Smooth muscle cell (in vitro differentiated cells): ENCODE data around the gene OSBPL7. TPM values are rescaled to one million over a fixed set of nuclear protein-coding genes. Genes with fewer than 3 reads are reported as not detected.

ENCODE experiments used
- DNase-seq: peaks from one replicate; lab custom pipeline; 2025; ENCODE audit not compliant: unreplicated experiment; lab: John Stamatoyannopoulos, UW
- H2AFZ ChIP-seq: fragments of 200-600 bp; sonication (generic); 2 replicates; pipeline ENCODE4 v1.6.0; 2016; ENCODE audit warnings: antibody characterized with exemption, low read depth, mild to moderate bottlenecking
- H3F3A ChIP-seq: fragments of 200-600 bp; sonication (generic); 2 replicates; pipeline ENCODE4 v1.6.0; 2017; ENCODE audit warnings: antibody characterized with exemption, low read depth
- H3K27ac ChIP-seq: fragments of 200-600 bp; sonication (generic); 2 replicates; pipeline ENCODE4 v1.5.1; 2016; ENCODE audit warnings: low read depth, mild to moderate bottlenecking
- H3K27me3 ChIP-seq: fragments of 200-600 bp; sonication (generic); 2 replicates; pipeline ENCODE4 v1.6.1; 2016; ENCODE audit warnings: low read depth, mild to moderate bottlenecking
- H3K36me3 ChIP-seq: fragments of 200-600 bp; sonication (generic); 2 replicates; pipeline ENCODE4 v1.5.1; 2016; ENCODE audit warnings: low read depth
- H3K4me1 ChIP-seq: fragments of 200-600 bp; sonication (generic); 2 replicates; pipeline ENCODE4 v1.5.1; 2016; ENCODE audit warnings: low read depth
- H3K4me2 ChIP-seq: fragments of 200-600 bp; sonication (generic); 2 replicates; pipeline ENCODE4 v1.6.0; 2016; ENCODE audit warnings: mild to moderate bottlenecking
- H3K4me3 ChIP-seq: fragments of 200-600 bp; sonication (generic); 2 replicates; pipeline ENCODE4 v1.5.1; 2016; ENCODE audit warnings: mild to moderate bottlenecking
- H3K79me2 ChIP-seq: fragments of 200-600 bp; sonication (generic); 2 replicates; pipeline ENCODE4 v1.6.0; 2016; ENCODE audit warnings: low read depth, mild to moderate bottlenecking
- H3K9ac ChIP-seq: fragments of 200-600 bp; sonication (generic); 2 replicates; pipeline ENCODE4 v1.6.0; 2016; ENCODE audit warnings: low read depth
- H3K9me3 ChIP-seq: fragments of 200-600 bp; sonication (generic); replicated peaks from 2 replicates; pipeline ENCODE4 v1.5.1; 2016; ENCODE audit warnings: low read depth
- H4K20me1 ChIP-seq: fragments of 200-600 bp; sonication (generic); 2 replicates; pipeline ENCODE4 v1.6.0; 2016; ENCODE audit warnings: low read depth
- WGBS: methylation state at CpG from one replicate; pipeline ENCODE4 v1.1.7; 2016; ENCODE audit warnings: low lambda C conversion rate; 5-methylcytosine and 5-hydroxymethylcytosine counted together
- polyA plus RNA-seq: library from polyadenylated mRNA; unstranded; fragments of >200 nt; fragmentation: Nextera tagmentation; extraction: Ambion mirVana; gene quantifications from 2 replicates; pipeline ENCODE4 v1.2.1, GENCODE V29; 2016
- total RNA-seq: library from RNA; depleted of rRNA; stranded (reverse); fragments of >200 nt; gene quantifications from 2 replicates; pipeline ENCODE4 v1.2.3, GENCODE V29; 2014
- TF ChIP-seq, protein P1 (sequence below): fragments of 200-600 bp; sonication (generic); IDR thresholded peaks from 2 replicates; pipeline ENCODE4 v1.5.1; 2017; ENCODE audit warnings: borderline replicate concordance, mild to moderate bottlenecking, antibody characterized with exemption; ENCODE audit not compliant: insufficient read depth, poor library complexity, severe bottlenecking

The OSBPL7 gene, protein sequence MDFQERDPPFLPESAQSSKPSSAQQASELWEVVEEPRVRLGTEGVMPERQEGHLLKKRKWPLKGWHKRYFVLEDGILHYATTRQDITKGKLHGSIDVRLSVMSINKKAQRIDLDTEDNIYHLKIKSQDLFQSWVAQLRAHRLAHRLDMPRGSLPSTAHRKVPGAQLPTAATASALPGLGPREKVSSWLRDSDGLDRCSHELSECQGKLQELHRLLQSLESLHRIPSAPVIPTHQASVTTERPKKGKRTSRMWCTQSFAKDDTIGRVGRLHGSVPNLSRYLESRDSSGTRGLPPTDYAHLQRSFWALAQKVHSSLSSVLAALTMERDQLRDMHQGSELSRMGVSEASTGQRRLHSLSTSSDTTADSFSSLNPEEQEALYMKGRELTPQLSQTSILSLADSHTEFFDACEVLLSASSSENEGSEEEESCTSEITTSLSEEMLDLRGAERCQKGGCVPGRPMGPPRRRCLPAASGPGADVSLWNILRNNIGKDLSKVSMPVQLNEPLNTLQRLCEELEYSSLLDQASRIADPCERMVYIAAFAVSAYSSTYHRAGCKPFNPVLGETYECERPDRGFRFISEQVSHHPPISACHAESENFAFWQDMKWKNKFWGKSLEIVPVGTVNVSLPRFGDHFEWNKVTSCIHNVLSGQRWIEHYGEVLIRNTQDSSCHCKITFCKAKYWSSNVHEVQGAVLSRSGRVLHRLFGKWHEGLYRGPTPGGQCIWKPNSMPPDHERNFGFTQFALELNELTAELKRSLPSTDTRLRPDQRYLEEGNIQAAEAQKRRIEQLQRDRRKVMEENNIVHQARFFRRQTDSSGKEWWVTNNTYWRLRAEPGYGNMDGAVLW
- 3.7 and 9.2 TPM in 2 replicates for total RNA-seq
- polyA plus RNA-seq = 6.3 and 8.4 TPM in 2 replicates

DNA sequence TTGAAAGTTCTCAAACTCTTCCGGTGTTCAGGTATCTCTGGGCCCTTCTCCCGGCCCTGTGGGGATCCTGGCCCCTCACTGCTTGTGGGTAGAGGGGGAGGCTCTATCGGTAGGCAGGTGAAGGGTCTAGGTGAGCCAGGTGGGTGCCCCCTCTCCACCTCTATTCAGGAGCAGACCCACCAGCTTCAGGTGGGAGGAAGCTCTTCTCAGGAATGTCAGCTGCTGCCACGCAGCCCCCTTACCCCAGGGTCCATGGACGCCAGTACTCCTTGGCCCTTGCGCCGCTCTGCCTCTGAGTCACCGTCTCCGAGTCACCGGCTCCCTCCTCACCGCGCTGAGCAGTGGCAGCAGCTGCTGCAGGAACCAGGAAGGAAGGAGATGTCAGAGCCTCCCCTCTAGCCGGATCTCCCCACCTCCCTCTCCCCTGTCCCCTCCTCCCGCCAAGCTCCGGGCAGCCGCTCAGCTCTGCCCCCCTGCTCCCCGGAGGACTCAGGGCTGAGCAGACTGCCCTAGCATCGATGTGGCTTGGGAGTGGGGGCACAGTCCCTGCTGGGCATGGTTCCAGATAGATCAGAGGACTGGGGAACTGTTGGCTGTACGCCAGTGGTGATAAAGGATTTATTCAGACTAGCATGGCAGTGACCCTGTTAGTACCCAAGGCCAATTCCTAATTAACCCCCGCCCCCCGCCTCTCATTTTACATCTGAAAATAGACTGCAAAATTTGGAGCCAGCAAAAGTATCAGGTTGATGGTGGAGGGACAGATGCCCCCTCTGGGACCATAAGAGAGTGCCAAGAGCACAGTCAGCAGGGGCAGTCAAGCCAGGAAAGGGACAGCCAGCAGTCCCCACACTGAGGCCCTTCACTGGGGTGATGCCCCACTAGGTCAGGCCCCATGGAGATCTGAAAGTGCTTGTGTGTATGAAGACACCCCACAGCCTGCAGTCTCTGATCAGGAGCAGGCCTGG, at the start of gene OSBPL7:
Gene OSBPL7, minus strand, starts transcription at position 371 of the 968 bp plus-strand sequence. CDS start 1,516 bp downstream, outside the sequence.
- H3K27me3 ChIP-seq = no peaks in the 10 kb centered on the region
- H3K4me3 ChIP-seq = peak within 1 kb of the TSS; percentile 68
- no peaks in the 10 kb centered on the region for H4K20me1 ChIP-seq
- peak; percentile 45 for DNase-seq
- no peaks in the 10 kb centered on the region for H3K9me3 ChIP-seq
- no peaks in the 10 kb centered on the region for H3K36me3 ChIP-seq
- H3K4me2 ChIP-seq = peak within 1 kb of the TSS; percentile 95
- peak within 1 kb of the TSS; percentile 35 for H2AFZ ChIP-seq
- no peaks in the 10 kb centered on the region for H3K79me2 ChIP-seq
- peak within 1 kb of the TSS; percentile 36 for H3K27ac ChIP-seq
- no peaks in the 10 kb centered on the region for H3F3A ChIP-seq
- peak within 1 kb of the TSS; percentile 75 for H3K9ac ChIP-seq
- H3K4me1 ChIP-seq = peaks cover 11% of the 10 kb centered on the region
- TF ChIP-seq, protein P1, sequence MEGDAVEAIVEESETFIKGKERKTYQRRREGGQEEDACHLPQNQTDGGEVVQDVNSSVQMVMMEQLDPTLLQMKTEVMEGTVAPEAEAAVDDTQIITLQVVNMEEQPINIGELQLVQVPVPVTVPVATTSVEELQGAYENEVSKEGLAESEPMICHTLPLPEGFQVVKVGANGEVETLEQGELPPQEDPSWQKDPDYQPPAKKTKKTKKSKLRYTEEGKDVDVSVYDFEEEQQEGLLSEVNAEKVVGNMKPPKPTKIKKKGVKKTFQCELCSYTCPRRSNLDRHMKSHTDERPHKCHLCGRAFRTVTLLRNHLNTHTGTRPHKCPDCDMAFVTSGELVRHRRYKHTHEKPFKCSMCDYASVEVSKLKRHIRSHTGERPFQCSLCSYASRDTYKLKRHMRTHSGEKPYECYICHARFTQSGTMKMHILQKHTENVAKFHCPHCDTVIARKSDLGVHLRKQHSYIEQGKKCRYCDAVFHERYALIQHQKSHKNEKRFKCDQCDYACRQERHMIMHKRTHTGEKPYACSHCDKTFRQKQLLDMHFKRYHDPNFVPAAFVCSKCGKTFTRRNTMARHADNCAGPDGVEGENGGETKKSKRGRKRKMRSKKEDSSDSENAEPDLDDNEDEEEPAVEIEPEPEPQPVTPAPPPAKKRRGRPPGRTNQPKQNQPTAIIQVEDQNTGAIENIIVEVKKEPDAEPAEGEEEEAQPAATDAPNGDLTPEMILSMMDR = no peak
- WGBS = 12% methylated on average over 20 of the region's 21 CpGs

DNA sequence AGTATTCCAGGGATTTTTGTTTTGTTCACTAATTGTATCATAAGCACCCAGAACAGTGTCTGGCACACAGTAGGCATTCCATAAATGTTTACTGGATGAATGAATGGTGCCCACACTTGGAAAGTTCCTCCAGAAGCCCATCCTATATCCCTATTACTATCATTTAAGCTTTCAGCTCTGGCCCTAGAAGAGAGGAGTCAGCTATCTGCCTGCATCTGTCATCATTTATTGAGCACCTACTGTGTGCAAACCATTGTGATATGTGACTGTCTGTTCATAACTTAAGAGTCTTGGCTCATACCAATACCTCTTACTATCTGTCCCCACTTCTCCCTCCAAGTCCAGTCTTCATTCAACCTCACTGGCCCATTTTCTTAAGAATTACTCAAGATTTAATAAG, 49.5 kb upstream of the OSBPL7 start:
- H3K36me3 ChIP-seq = no peaks in the 10 kb centered on the region
- no peaks in the 10 kb centered on the region for H4K20me1 ChIP-seq
- TF ChIP-seq, protein P1 = no peak
- peaks cover 6% of the 10 kb centered on the region for H3F3A ChIP-seq
- H3K27me3 ChIP-seq = no peaks in the 10 kb centered on the region
- no peaks in the 10 kb centered on the region for H3K79me2 ChIP-seq
- no peak overlapping the region for H2AFZ ChIP-seq
- no peaks in the 10 kb centered on the region for H3K9me3 ChIP-seq
- no peak overlapping the region for H3K9ac ChIP-seq
- no peak for DNase-seq
- no peak overlapping the region for H3K4me2 ChIP-seq
- H3K27ac ChIP-seq = no peak overlapping the region
- no peak overlapping the region for H3K4me3 ChIP-seq
- H3K4me1 ChIP-seq = peaks cover 29% of the 10 kb centered on the region

DNA sequence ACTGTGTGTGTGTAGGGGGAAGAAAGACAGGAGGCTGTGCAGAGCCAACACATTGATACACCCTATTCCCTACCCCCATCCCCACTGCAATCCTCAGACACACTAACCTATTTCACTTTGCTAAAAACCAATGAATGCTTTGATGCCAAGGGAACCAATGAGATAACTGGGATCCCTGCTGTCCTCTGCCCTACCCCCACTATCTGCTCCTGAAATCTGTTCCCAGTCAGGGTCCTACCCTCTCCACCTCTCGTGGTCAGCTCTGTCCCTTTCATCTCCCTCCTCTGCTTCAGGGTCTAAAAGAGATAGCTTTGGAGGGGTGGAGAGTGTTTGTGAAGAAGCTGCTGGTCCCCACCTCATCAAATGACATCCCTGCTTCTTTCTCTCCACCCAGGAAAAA, 48.5 kb upstream of the OSBPL7 start:
- Histone ChIP-seq H3F3A (peaks cover 6% of the 10 kb centered on the region), H3K79me2 (no peaks in the 10 kb centered on the region), H2AFZ (no peak overlapping the region), H3K4me3 (no peak overlapping the region), H3K4me2 (no peak overlapping the region), H3K9me3 (no peaks in the 10 kb centered on the region), H3K4me1 (peaks cover 27% of the 10 kb centered on the region), H3K27ac (no peak overlapping the region), H3K9ac (no peak overlapping the region), H3K36me3 (no peaks in the 10 kb centered on the region), H3K27me3 (no peaks in the 10 kb centered on the region), H4K20me1 (no peaks in the 10 kb centered on the region)
- WGBS = 18% methylated on average over 1 of the region's 1 CpG
- no peak for DNase-seq
- TF ChIP-seq, protein P1 = no peak
